Measurements from ENCODE around the gene DUSP9.

The DUSP9 gene

GRCh38 chrX:153645151-153645550 lies 1.9 kb upstream of the DUSP9 start:
- H3K9me3 Mint-ChIP-seq = no peaks in the 10 kb centered on the region
- no peak overlapping the region for H3K27ac Mint-ChIP-seq
- H3K4me1 Mint-ChIP-seq (ENCODE audit: low read depth) = no peaks in the 10 kb centered on the region
- no peaks in the 10 kb centered on the region for H3K36me3 Mint-ChIP-seq (ENCODE audit: low read depth)
- H3K27me3 Mint-ChIP-seq (ENCODE audit: low read depth) = peaks cover 47% of the 10 kb centered on the region
- DNase-seq (ENCODE audit: low spot score) = no peak
- H3K4me3 Mint-ChIP-seq = no peak overlapping the region

GRCh38 chrX:153645921-153646488 lies 998 bp upstream of the DUSP9 start:
- Mint-ChIP-seq H3K4me1 (ENCODE audit: low read depth) (no peaks in the 10 kb centered on the region), H3K4me3 (peak overlapping the region; percentile 5), H3K27ac (no peak overlapping the region), H3K9me3 (no peaks in the 10 kb centered on the region), H3K27me3 (ENCODE audit: low read depth) (peaks cover 45% of the 10 kb centered on the region), H3K36me3 (ENCODE audit: low read depth) (no peaks in the 10 kb centered on the region)
- DNase-seq (ENCODE audit: low spot score) = no peak

GRCh38 chrX:153647461-153648357 lies 706 bp downstream of the DUSP9 start:
- no peaks in the 10 kb centered on the region for H3K4me1 Mint-ChIP-seq (ENCODE audit: low read depth)
- H3K36me3 Mint-ChIP-seq (ENCODE audit: low read depth) = no peaks in the 10 kb centered on the region
- DNase-seq (ENCODE audit: low spot score) = no peak
- H3K27me3 Mint-ChIP-seq (ENCODE audit: low read depth) = peaks cover 37% of the 10 kb centered on the region
- H3K9me3 Mint-ChIP-seq = no peaks in the 10 kb centered on the region
- H3K4me3 Mint-ChIP-seq = no peak overlapping the region
- H3K27ac Mint-ChIP-seq = no peak overlapping the region

GRCh38 chrX:153648358-153649177 lies 1.6 kb downstream of the DUSP9 start:
- no peak for DNase-seq (ENCODE audit: low spot score)
- Mint-ChIP-seq H3K27me3 (ENCODE audit: low read depth) (peaks cover 29% of the 10 kb centered on the region), H3K9me3 (no peaks in the 10 kb centered on the region), H3K4me1 (ENCODE audit: low read depth) (no peaks in the 10 kb centered on the region), H3K4me3 (no peak overlapping the region), H3K36me3 (ENCODE audit: low read depth) (no peaks in the 10 kb centered on the region), H3K27ac (no peak overlapping the region)

- no peak for DNase-seq (ENCODE audit: low spot score)
- no peak overlapping the region for H3K27ac Mint-ChIP-seq
Measured at GRCh38 chrX:153649178-153649914, 2.3 kb downstream of the DUSP9 start.

GRCh38 chrX:153649915-153650782 lies 3.1 kb downstream of the DUSP9 start:
- Mint-ChIP-seq H3K36me3 (ENCODE audit: low read depth) (no peaks in the 10 kb centered on the region), H3K4me1 (ENCODE audit: low read depth) (no peaks in the 10 kb centered on the region), H3K4me3 (no peak overlapping the region), H3K27me3 (ENCODE audit: low read depth) (peaks cover 22% of the 10 kb centered on the region), H3K9me3 (no peaks in the 10 kb centered on the region), H3K27ac (no peak overlapping the region)
- DNase-seq (ENCODE audit: low spot score) = no peak

More at GRCh38 chrX:153649178-153649914, 2.3 kb downstream of the DUSP9 start:
- no peak overlapping the region for H3K4me3 Mint-ChIP-seq
- H3K4me1 Mint-ChIP-seq (ENCODE audit: low read depth) = no peaks in the 10 kb centered on the region
- no peaks in the 10 kb centered on the region for H3K36me3 Mint-ChIP-seq (ENCODE audit: low read depth)
- peaks cover 28% of the 10 kb centered on the region for H3K27me3 Mint-ChIP-seq (ENCODE audit: low read depth)
- H3K9me3 Mint-ChIP-seq = no peaks in the 10 kb centered on the region

GRCh38 chrX:153650959-153651358 lies 4.0 kb downstream of the DUSP9 start:
- H3K4me3 Mint-ChIP-seq = no peak overlapping the region
- peaks cover 14% of the 10 kb centered on the region for H3K27me3 Mint-ChIP-seq (ENCODE audit: low read depth)
- no peaks in the 10 kb centered on the region for H3K4me1 Mint-ChIP-seq (ENCODE audit: low read depth)
- H3K27ac Mint-ChIP-seq = no peak overlapping the region
- no peak for DNase-seq (ENCODE audit: low spot score)
- no peaks in the 10 kb centered on the region for H3K36me3 Mint-ChIP-seq (ENCODE audit: low read depth)
- no peaks in the 10 kb centered on the region for H3K9me3 Mint-ChIP-seq

- Mint-ChIP-seq H3K4me3 (no peak overlapping the region), H3K36me3 (ENCODE audit: low read depth) (no peaks in the 10 kb centered on the region), H3K27me3 (ENCODE audit: low read depth) (peaks cover 9% of the 10 kb centered on the region), H3K27ac (no peak overlapping the region), H3K9me3 (no peaks in the 10 kb centered on the region), H3K4me1 (ENCODE audit: low read depth) (no peaks in the 10 kb centered on the region)
- no peak for DNase-seq (ENCODE audit: low spot score)
Measured at GRCh38 chrX:153651540-153652079, 4.6 kb downstream of the DUSP9 start.

GRCh38 chrX:153653556-153653955 lies 6.6 kb downstream of the DUSP9 start:
- Mint-ChIP-seq H3K9me3 (no peaks in the 10 kb centered on the region), H3K27ac (no peak overlapping the region), H3K4me3 (no peak overlapping the region), H3K36me3 (ENCODE audit: low read depth) (no peaks in the 10 kb centered on the region), H3K4me1 (ENCODE audit: low read depth) (no peaks in the 10 kb centered on the region), H3K27me3 (ENCODE audit: low read depth) (peaks cover 5% of the 10 kb centered on the region)
- no peak for DNase-seq (ENCODE audit: low spot score)

- Mint-ChIP-seq H3K27me3 (ENCODE audit: low read depth) (peaks cover 24% of the 10 kb centered on the region), H3K4me1 (ENCODE audit: low read depth) (no peaks in the 10 kb centered on the region), H3K27ac (no peak overlapping the region), H3K36me3 (ENCODE audit: low read depth) (no peaks in the 10 kb centered on the region), H3K9me3 (no peaks in the 10 kb centered on the region), H3K4me3 (no peak overlapping the region)
- no peak for DNase-seq (ENCODE audit: low spot score)
Measured at GRCh38 chrX:153657161-153657560, 10.2 kb downstream of the DUSP9 start.

GRCh38 chrX:153659268-153659667 lies 12.3 kb downstream of the DUSP9 start:
- no peak overlapping the region for H3K4me3 Mint-ChIP-seq
- H3K4me1 Mint-ChIP-seq (ENCODE audit: low read depth) = no peaks in the 10 kb centered on the region
- H3K36me3 Mint-ChIP-seq (ENCODE audit: low read depth) = no peaks in the 10 kb centered on the region
- no peak for DNase-seq (ENCODE audit: low spot score)
- peaks cover 31% of the 10 kb centered on the region for H3K27me3 Mint-ChIP-seq (ENCODE audit: low read depth)
- no peaks in the 10 kb centered on the region for H3K9me3 Mint-ChIP-seq
- no peak overlapping the region for H3K27ac Mint-ChIP-seq

GRCh38 chrX:153662266-153662665 lies 15.3 kb downstream of the DUSP9 start:
- Mint-ChIP-seq H3K36me3 (ENCODE audit: low read depth) (no peaks in the 10 kb centered on the region), H3K9me3 (no peaks in the 10 kb centered on the region), H3K27ac (no peak overlapping the region), H3K4me1 (ENCODE audit: low read depth) (no peaks in the 10 kb centered on the region), H3K27me3 (ENCODE audit: low read depth) (peaks cover 36% of the 10 kb centered on the region), H3K4me3 (peak overlapping the region; percentile 42)
- DNase-seq (ENCODE audit: low spot score) = peak; percentile 24

All from T-helper 2 cell treated with Interferon-gamma antibody and Interleukin-4, amounts not matched to agents 5 μg/mL and 100 μg/mL, for 36 hours (primary cell).